GM08714 (cell line): ENCODE measurements around the gene SLC44A4.
"Not testable (repeated sequence)": the region's sequence is repeated elsewhere in the genome, so short reads cannot be mapped to it uniquely, and the experiment has no call there.

ENCODE experiments used
- H3K4me3 ChIP-seq: fragments of 200-500 bp; sonication (Bioruptor generic); 2 replicates; pipeline ENCODE4 v1.5.1; 2014; ENCODE audit warnings: mild to moderate bottlenecking, low read length, inconsistent platforms
- ZNF274 ChIP-seq: IDR thresholded peaks from 2 replicates; pipeline ENCODE4 v1.6.1; 2012; ENCODE audit warnings: mild to moderate bottlenecking, low read depth, low read length

SLC44A4 gene

GRCh38 chr6:31825553-31825952, 53.2 kb downstream of the SLC44A4 start:
- no peak for TF ChIP-seq ZNF274
- no peak overlapping the region for H3K4me3 ChIP-seq

- not testable (repeated sequence) for H3K4me3 ChIP-seq
These were observed 55.1 kb downstream of the SLC44A4 start for GRCh38 chr6:31823592-31824196.

- TF ChIP-seq ZNF274: no peak
- peak overlapping the region; percentile 67 for H3K4me3 ChIP-seq
These were observed 56.6 kb downstream of the SLC44A4 start for GRCh38 chr6:31822036-31822821.

- peak overlapping the region; percentile 67; the same call in 1 of the 2 replicates for H3K4me3 ChIP-seq
- TF ChIP-seq ZNF274: no peak
These were observed 57.3 kb downstream of the SLC44A4 start for GRCh38 chr6:31821301-31822035.

- H3K4me3 ChIP-seq: not testable (repeated sequence)
These were observed 58.4 kb downstream of the SLC44A4 start for GRCh38 chr6:31820399-31820798.

- no peak overlapping the region for H3K4me3 ChIP-seq
- TF ChIP-seq ZNF274: no peak
These were observed 58.9 kb downstream of the SLC44A4 start for GRCh38 chr6:31819871-31820299.

GRCh38 chr6:31817929-31818511, 60.8 kb downstream of the SLC44A4 start:
- H3K4me3 ChIP-seq: peak overlapping the region; percentile 42; the same call in 1 of the 2 replicates

- peak overlapping the region; percentile 42 for H3K4me3 ChIP-seq
These were observed 61.5 kb downstream of the SLC44A4 start for GRCh38 chr6:31817133-31817928.

- H3K4me3 ChIP-seq: peak within 1 kb of the TSS; percentile 66
- TF ChIP-seq ZNF274: no peak
These were observed 63.6 kb downstream of the SLC44A4 start, which contains the start of the genes HSPA1A and HSPA1L for GRCh38 chr6:31815025-31815838. Gene HSPA1A, plus strand, starts transcription at chr6:31815543. Its CDS starts 214 bp downstream, at chr6:31815757. Gene HSPA1L, minus strand, starts transcription at chr6:31815283. Its CDS starts 3,311 bp downstream, at chr6:31811972.

GRCh38 chr6:31814677-31815024, 64.1 kb downstream of the SLC44A4 start:
- TF ChIP-seq ZNF274: no peak
- H3K4me3 ChIP-seq: peak overlapping the region; percentile 66

- TF ChIP-seq ZNF274: no peak
- H3K4me3 ChIP-seq: no peak overlapping the region
These were observed 65.3 kb downstream of the SLC44A4 start for GRCh38 chr6:31813465-31813849.
